Measurements from ENCODE around the gene POLR3A. TPM values are rescaled to one million over a fixed set of nuclear protein-coding genes. Genes with fewer than 3 reads are reported as not detected.
A peak's percentile ranks its signal among the peaks of the same experiment; 100 is the strongest.

POLR3A gene
- total RNA-seq, 1 experiment from 2014 or later = 14.9 TPM

GRCh38 chr10:78035437-78035836 lies 6.1 kb upstream of the POLR3A start:
- BruUV-seq (replicated peaks) = no TSS peak
- no peaks in the 10 kb centered on the region for H3K9me2 ChIP-seq (ENCODE audit: insufficient read depth)
- H3K4me1 ChIP-seq (replicated peaks; ENCODE audit: insufficient read depth) = peaks cover 39% of the 10 kb centered on the region
- intact Hi-C loops (cut with micrococcal nuclease; ENCODE audit: unreplicated experiment) = no loop called here
- H3K27ac ChIP-seq = no peak overlapping the region; the same call in 1 of the 2 replicates
- TF ChIP-seq, protein P1, sequence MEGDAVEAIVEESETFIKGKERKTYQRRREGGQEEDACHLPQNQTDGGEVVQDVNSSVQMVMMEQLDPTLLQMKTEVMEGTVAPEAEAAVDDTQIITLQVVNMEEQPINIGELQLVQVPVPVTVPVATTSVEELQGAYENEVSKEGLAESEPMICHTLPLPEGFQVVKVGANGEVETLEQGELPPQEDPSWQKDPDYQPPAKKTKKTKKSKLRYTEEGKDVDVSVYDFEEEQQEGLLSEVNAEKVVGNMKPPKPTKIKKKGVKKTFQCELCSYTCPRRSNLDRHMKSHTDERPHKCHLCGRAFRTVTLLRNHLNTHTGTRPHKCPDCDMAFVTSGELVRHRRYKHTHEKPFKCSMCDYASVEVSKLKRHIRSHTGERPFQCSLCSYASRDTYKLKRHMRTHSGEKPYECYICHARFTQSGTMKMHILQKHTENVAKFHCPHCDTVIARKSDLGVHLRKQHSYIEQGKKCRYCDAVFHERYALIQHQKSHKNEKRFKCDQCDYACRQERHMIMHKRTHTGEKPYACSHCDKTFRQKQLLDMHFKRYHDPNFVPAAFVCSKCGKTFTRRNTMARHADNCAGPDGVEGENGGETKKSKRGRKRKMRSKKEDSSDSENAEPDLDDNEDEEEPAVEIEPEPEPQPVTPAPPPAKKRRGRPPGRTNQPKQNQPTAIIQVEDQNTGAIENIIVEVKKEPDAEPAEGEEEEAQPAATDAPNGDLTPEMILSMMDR (conservative IDR thresholded peaks at IDR 0.05) = no peak
- TF ChIP-seq EZH2 (IDR thresholded peaks at IDR 0.05; ENCODE audit: low read depth) = no peak
- H3K4me2 ChIP-seq = peak overlapping the region; percentile 95
- no peak overlapping the region for H2AFZ ChIP-seq
- peaks cover 68% of the 10 kb centered on the region for H3K79me2 ChIP-seq (ENCODE audit: low read depth)
- no peaks in the 10 kb centered on the region for H3K9me3 ChIP-seq (ENCODE audit: insufficient read depth, low read depth)
- H3K36me3 ChIP-seq (ENCODE audit: low read depth) = peaks cover 61% of the 10 kb centered on the region
- H3K4me3 ChIP-seq = peak overlapping the region; percentile 86
- peaks cover 73% of the 10 kb centered on the region for H3F3A ChIP-seq (ENCODE audit: insufficient read depth, low read depth)
- peaks cover 60% of the 10 kb centered on the region for H4K20me1 ChIP-seq (ENCODE audit: insufficient read depth)
- no peak for DNase-seq
- ChIA-PET POLR2A (ENCODE audit: unreplicated experiment) (interaction anchor here (0.6 kb wide), 1 partner anchor 589 kb away, joined by 3 read pairs; no protein-coding TSS in a partner anchor), CTCF (no interaction called here)
- H3K27me3 ChIP-seq (ENCODE audit: insufficient read depth, low read depth) = no peaks in the 10 kb centered on the region

- ChIA-PET POLR2A (ENCODE audit: unreplicated experiment) (no interaction called here), CTCF (no interaction called here)
- TF ChIP-seq EZH2 (IDR thresholded peaks at IDR 0.05; ENCODE audit: low read depth) = no peak
- TF ChIP-seq, protein P1 (conservative IDR thresholded peaks at IDR 0.05) = no peak
- H3K27me3 ChIP-seq (ENCODE audit: insufficient read depth, low read depth) = no peaks in the 10 kb centered on the region
- BruUV-seq (replicated peaks) = no TSS peak
- H3K4me2 ChIP-seq = peak overlapping the region; percentile 95
- peaks cover 69% of the 10 kb centered on the region for H3F3A ChIP-seq (ENCODE audit: insufficient read depth, low read depth)
- no peak for DNase-seq
- intact Hi-C loops (cut with micrococcal nuclease; ENCODE audit: unreplicated experiment) = no loop called here
- H3K9me3 ChIP-seq (ENCODE audit: insufficient read depth, low read depth) = no peaks in the 10 kb centered on the region
- H4K20me1 ChIP-seq (ENCODE audit: insufficient read depth) = peaks cover 56% of the 10 kb centered on the region
- H3K27ac ChIP-seq = peak overlapping the region; percentile 80
- H3K9me2 ChIP-seq (ENCODE audit: insufficient read depth) = no peaks in the 10 kb centered on the region
- H3K4me3 ChIP-seq = peak overlapping the region; percentile 86
- peaks cover 41% of the 10 kb centered on the region for H3K4me1 ChIP-seq (replicated peaks; ENCODE audit: insufficient read depth)
- H3K36me3 ChIP-seq (ENCODE audit: low read depth) = peaks cover 56% of the 10 kb centered on the region
- H2AFZ ChIP-seq = no peak overlapping the region
- H3K79me2 ChIP-seq (ENCODE audit: low read depth) = peaks cover 64% of the 10 kb centered on the region
Measured at GRCh38 chr10:78035025-78035424, 5.7 kb upstream of the POLR3A start.

GRCh38 chr10:78033637-78034470 lies 4.5 kb upstream of the POLR3A start, which contains the start of gene RPS24:
TSS of gene RPS24 (plus strand) at chr10:78033863. CDS start at chr10:78033902, 39 bp downstream.
- H3K9me2 ChIP-seq (ENCODE audit: insufficient read depth) = no peaks in the 10 kb centered on the region
- CTCF ChIA-PET = interaction anchor here (0.6 to 0.7 kb wide), 2 partner anchors 13 to 1130 kb away, joined by 3 to 4 read pairs; no protein-coding TSS in a partner anchor
- H3F3A ChIP-seq (ENCODE audit: insufficient read depth, low read depth) = peaks cover 63% of the 10 kb centered on the region
- no peaks in the 10 kb centered on the region for H3K27me3 ChIP-seq (ENCODE audit: insufficient read depth, low read depth)
- H3K79me2 ChIP-seq (ENCODE audit: low read depth) = peaks cover 57% of the 10 kb centered on the region
- H3K4me2 ChIP-seq = peak within 1 kb of the TSS; percentile 95
- H3K9me3 ChIP-seq (ENCODE audit: insufficient read depth, low read depth) = no peaks in the 10 kb centered on the region
- no TSS peak for BruUV-seq (replicated peaks)
- H3K27ac ChIP-seq = peak within 1 kb of the TSS; percentile 80
- peak; percentile 94 to 97 for DNase-seq
- peaks cover 43% of the 10 kb centered on the region for H3K4me1 ChIP-seq (replicated peaks; ENCODE audit: insufficient read depth)
- intact Hi-C loops (cut with micrococcal nuclease; ENCODE audit: unreplicated experiment) = no loop called here
- peak within 1 kb of the TSS; percentile 86 for H2AFZ ChIP-seq
- H3K36me3 ChIP-seq (ENCODE audit: low read depth) = peaks cover 45% of the 10 kb centered on the region
- POLR2A ChIA-PET (ENCODE audit: unreplicated experiment) = interaction anchor here (0.6 kb wide), 1 partner anchor 280 kb away, joined by 3 read pairs; no protein-coding TSS in a partner anchor
- H3K4me3 ChIP-seq = peak within 1 kb of the TSS; percentile 86
- TF ChIP-seq, protein P1 (conservative IDR thresholded peaks at IDR 0.05) = peak; percentile 26; the same call in 1 of the 2 replicates
- TF ChIP-seq EZH2 (IDR thresholded peaks at IDR 0.05; ENCODE audit: low read depth) = no peak
- H4K20me1 ChIP-seq (ENCODE audit: insufficient read depth) = peaks cover 44% of the 10 kb centered on the region
